CD14-positive monocyte (primary cell): ENCODE results near the gene SERPINA1. TPM values are rescaled to one million over a fixed set of nuclear protein-coding genes. Genes with fewer than 3 reads are reported as not detected.

ENCODE experiments used
- DNase-seq, 3 donors: peaks; one replicate each; pipeline ENCODE4 v3.0.0-alpha.2; 2011 to 2022
- H2AFZ ChIP-seq: 2 replicates; pipeline ENCODE4 v1.6.0; 2012; ENCODE audit warnings: mild to moderate bottlenecking, low read depth, low read length, inconsistent platforms; ENCODE audit not compliant: insufficient read depth, poor library complexity, severe bottlenecking
- H3K27ac ChIP-seq, 2 donors: 1 replicate in 1 of 2; 2 replicates in 1 of 2; pipeline ENCODE4 v1.5.1; 2012 to 2013; ENCODE audit warnings: low read length in 2 of 2, control low read depth in 1 of 2, inconsistent platforms in 1 of 2, low read depth in 1 of 2, mild to moderate bottlenecking in 1 of 2
- H3K27me3 ChIP-seq, 2 donors: one replicate each; pipeline versions ENCODE4 v1.6.0 to v1.6.1; 2011 to 2013; ENCODE audit warnings: low read length in 2 of 2; ENCODE audit not compliant: control insufficient read depth in 2 of 2, insufficient read depth in 2 of 2
- H3K36me3 ChIP-seq, 2 donors: replicated peaks in 1 of 2; 1 replicate in 1 of 2; 2 replicates in 1 of 2; pipeline versions ENCODE4 v1.5.1 to v1.6.1; 2012 to 2013; ENCODE audit warnings: low read length in 2 of 2, control low read depth in 1 of 2, inconsistent platforms in 1 of 2, mild to moderate bottlenecking in 1 of 2; ENCODE audit not compliant: insufficient read depth in 2 of 2, control insufficient read depth in 1 of 2
- H3K4me1 ChIP-seq, 2 donors: 1 replicate in 1 of 2; 2 replicates in 1 of 2; pipeline versions ENCODE4 v1.5.1 to v1.6.1; 2012 to 2013; ENCODE audit warnings: low read length in 2 of 2, control low read depth in 1 of 2, inconsistent platforms in 1 of 2, mild to moderate bottlenecking in 1 of 2, moderate library complexity in 1 of 2; ENCODE audit not compliant: insufficient read depth in 2 of 2, control insufficient read depth in 1 of 2
- H3K4me2 ChIP-seq: replicated peaks from 2 replicates; pipeline ENCODE3; 2012; ENCODE audit warnings: low read length, moderate library complexity, mild to moderate bottlenecking; ENCODE audit not compliant: poor library complexity, severe bottlenecking; ENCODE audit errors: extremely low read depth
- H3K4me3 ChIP-seq, 3 experiments: fragments of 200-600 bp in 1 of 3; sonication (generic) in 1 of 3; replicated peaks in 1 of 3; 1 replicate in 2 of 3; 2 replicates in 1 of 3; pipeline ENCODE4 v1.5.1; 2011 to 2013; ENCODE audit warnings: low read length in 3 of 3, mild to moderate bottlenecking in 3 of 3, control low read depth in 2 of 3, low read depth in 2 of 3, inconsistent platforms in 1 of 3, moderate library complexity in 1 of 3
- H3K79me2 ChIP-seq: 2 replicates; pipeline ENCODE4 v1.6.0; 2012; ENCODE audit warnings: mild to moderate bottlenecking, control low read depth, inconsistent platforms, low read length, moderate library complexity; ENCODE audit not compliant: insufficient read depth
- H3K9ac ChIP-seq: 2 replicates; pipeline ENCODE4 v1.6.0; 2017; ENCODE audit warnings: low read length, mild to moderate bottlenecking; ENCODE audit not compliant: insufficient read depth, poor library complexity, severe bottlenecking
- H3K9me3 ChIP-seq, 2 donors: replicated peaks in 1 of 2; 1 replicate in 1 of 2; 2 replicates in 1 of 2; pipeline versions ENCODE4 v1.5.1 to v1.6.1; 2012 to 2013; ENCODE audit warnings: low read length in 2 of 2, control low read depth in 1 of 2; ENCODE audit not compliant: control insufficient read depth in 1 of 2, insufficient read depth in 1 of 2
- H4K20me1 ChIP-seq: 2 replicates; pipeline ENCODE4 v1.6.0; 2012; ENCODE audit warnings: mild to moderate bottlenecking, low read length, control low read depth, moderate library complexity; ENCODE audit not compliant: insufficient read depth
- H3K27ac Mint-ChIP-seq, 7 donors: one replicate each; pipeline ENCODE4 v1.8.0; 2020; ENCODE audit warnings: mild to moderate bottlenecking in 7 of 7, mixed read lengths in 7 of 7, moderate library complexity in 6 of 7, inconsistent platforms in 2 of 7
- H3K27me3 Mint-ChIP-seq, 3 donors: one replicate each; pipeline ENCODE4 v1.8.0; 2021 to 2022; ENCODE audit warnings: low read depth in 3 of 3, mild to moderate bottlenecking in 3 of 3, mixed read lengths in 3 of 3, moderate library complexity in 3 of 3, inconsistent platforms in 1 of 3
- H3K36me3 Mint-ChIP-seq, 2 donors: one replicate each; pipeline ENCODE4 v1.8.0; 2020; ENCODE audit warnings: mixed read lengths in 2 of 2, inconsistent platforms in 1 of 2, mild to moderate bottlenecking in 1 of 2
- H3K4me1 Mint-ChIP-seq: one replicate; pipeline ENCODE4 v1.8.0; 2020; ENCODE audit warnings: mild to moderate bottlenecking, mixed read lengths
- H3K4me3 Mint-ChIP-seq, 2 donors: one replicate each; pipeline ENCODE4 v1.8.0; 2020; ENCODE audit warnings: mild to moderate bottlenecking in 2 of 2, mixed read lengths in 2 of 2, moderate library complexity in 1 of 2
- H3K9me3 Mint-ChIP-seq, 7 donors: one replicate each; pipeline ENCODE4 v1.8.0; 2020 to 2022; ENCODE audit warnings: mixed read lengths in 7 of 7, mild to moderate bottlenecking in 6 of 7, moderate library complexity in 6 of 7, inconsistent platforms in 2 of 7
- WGBS: methylation state at CpG from one replicate; pipeline ENCODE4 v1.1.5; 2013; ENCODE audit warnings: missing lambda C conversion rate; ENCODE audit not compliant: insufficient coverage; 5-methylcytosine and 5-hydroxymethylcytosine counted together
- intact Hi-C, 2 donors: fragments of 100-400 bp; cut with micrococcal nuclease; formaldehyde crosslinking; loops; one replicate each; pipeline versions ENCODE4 v1.15.0 to v1.15.1; 2023
- polyA plus RNA-seq, 3 donors: library from polyadenylated mRNA; depleted of rRNA in 1 of 3; unstranded in 2 of 3; stranded (reverse) in 1 of 3; fragments of 300-500 nt in 2 of 3; fragments of >200 nt in 1 of 3; fragmentation: Illumina TruSeq in 2 of 3; gene quantifications; 1 replicate in 2 of 3; 2 replicates in 1 of 3; pipeline ENCODE4 v1.2.3, GENCODE V29; 2012 to 2021
- TF ChIP-seq, protein P1 (sequence below): fragments of 200-600 bp; IDR thresholded peaks from one replicate; pipeline ENCODE4 v1.8.0; 2022; ENCODE audit warnings: antibody characterized with exemption, mild to moderate bottlenecking

The SERPINA1 gene
- polyA plus RNA-seq, 3 donors, result 1,278 to 2,075 (median 2,042) TPM

DNA sequence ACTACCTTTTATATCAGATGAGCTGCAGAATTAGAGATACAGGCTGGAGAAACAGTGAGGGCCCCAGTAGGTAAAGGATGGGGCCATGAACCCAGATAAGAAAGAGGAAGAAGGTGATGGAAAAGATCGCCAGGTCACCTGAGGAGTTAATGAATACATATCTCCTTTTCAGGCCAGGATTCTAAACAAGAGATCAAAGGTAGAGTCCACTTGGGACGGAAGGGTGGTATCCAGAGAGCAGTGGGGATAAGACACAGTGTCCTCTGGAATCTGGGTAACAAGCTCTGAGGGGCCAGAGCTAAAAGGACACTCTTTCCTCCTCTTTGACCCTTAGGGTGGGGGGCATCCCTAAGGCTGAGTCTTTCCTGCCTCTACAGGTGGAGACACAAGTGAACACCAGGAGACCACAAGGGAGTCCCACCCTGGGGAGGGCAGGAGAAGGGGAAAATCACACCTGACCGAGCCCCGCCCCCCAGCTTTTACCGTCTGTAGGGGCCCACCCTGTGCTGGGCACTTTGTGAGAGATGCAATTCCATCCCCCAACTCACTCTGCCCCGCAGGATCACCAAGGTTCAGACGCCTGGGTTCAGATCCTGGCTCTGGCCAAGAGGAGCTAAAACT is 27.3 kb downstream of the SERPINA1 start:
- Histone ChIP-seq H2AFZ (no peak overlapping the region), H3K4me1 (no peaks in the 10 kb centered on the region), H3K36me3 (no peaks in the 10 kb centered on the region), H3K9ac (no peak overlapping the region), H3K27ac (no peak overlapping the region), H3K79me2 (no peaks in the 10 kb centered on the region), H3K27me3 (peaks cover 4 to 6% of the 10 kb centered on the region in 2 donors), H3K4me2 (no peak overlapping the region), H4K20me1 (no peaks in the 10 kb centered on the region), H3K9me3 (no peaks in the 10 kb centered on the region), H3K4me3 (no peak overlapping the region)
- DNase-seq, result no peak
- H3K36me3 Mint-ChIP-seq, result no peaks in the 10 kb centered on the region
- 80% methylated on average over 2 of the region's 7 CpGs for WGBS
- peaks cover 3 to 13% (median 8%) of the 10 kb centered on the region in 3 donors for H3K27me3 Mint-ChIP-seq
- H3K9me3 Mint-ChIP-seq, result peaks cover 0 to 4% (median 0%) of the 10 kb centered on the region in 7 donors
- H3K4me3 Mint-ChIP-seq, result no peak overlapping the region
- peaks cover 4% of the 10 kb centered on the region for H3K4me1 Mint-ChIP-seq
- TF ChIP-seq, protein P1, sequence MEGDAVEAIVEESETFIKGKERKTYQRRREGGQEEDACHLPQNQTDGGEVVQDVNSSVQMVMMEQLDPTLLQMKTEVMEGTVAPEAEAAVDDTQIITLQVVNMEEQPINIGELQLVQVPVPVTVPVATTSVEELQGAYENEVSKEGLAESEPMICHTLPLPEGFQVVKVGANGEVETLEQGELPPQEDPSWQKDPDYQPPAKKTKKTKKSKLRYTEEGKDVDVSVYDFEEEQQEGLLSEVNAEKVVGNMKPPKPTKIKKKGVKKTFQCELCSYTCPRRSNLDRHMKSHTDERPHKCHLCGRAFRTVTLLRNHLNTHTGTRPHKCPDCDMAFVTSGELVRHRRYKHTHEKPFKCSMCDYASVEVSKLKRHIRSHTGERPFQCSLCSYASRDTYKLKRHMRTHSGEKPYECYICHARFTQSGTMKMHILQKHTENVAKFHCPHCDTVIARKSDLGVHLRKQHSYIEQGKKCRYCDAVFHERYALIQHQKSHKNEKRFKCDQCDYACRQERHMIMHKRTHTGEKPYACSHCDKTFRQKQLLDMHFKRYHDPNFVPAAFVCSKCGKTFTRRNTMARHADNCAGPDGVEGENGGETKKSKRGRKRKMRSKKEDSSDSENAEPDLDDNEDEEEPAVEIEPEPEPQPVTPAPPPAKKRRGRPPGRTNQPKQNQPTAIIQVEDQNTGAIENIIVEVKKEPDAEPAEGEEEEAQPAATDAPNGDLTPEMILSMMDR, result no peak
- no peak overlapping the region for H3K27ac Mint-ChIP-seq
- intact Hi-C loops, result no loop called here

DNA sequence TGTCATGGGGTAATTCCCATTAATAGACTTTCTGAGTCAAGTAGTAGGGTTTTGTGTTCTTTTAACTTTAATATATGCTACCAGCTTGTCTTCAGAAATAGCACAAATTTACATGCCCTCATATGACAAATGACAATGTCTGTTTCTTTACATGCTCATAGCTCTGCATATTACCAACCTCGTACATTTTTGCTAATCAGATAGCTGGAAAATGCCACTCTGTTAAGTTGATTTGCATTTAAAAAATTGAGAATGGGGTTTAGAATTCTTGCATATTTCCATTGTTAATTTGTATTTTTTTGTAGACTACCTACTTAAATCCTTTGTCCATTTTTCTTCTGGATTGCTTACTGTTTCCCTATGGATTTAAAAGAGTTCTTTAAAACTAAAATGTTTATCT is 31.2 kb downstream of the SERPINA1 start:
- peaks cover 16 to 20% of the 10 kb centered on the region in 2 donors for H3K27me3 ChIP-seq
- no peak overlapping the region for H3K9ac ChIP-seq
- peaks cover 0 to 2% of the 10 kb centered on the region in 2 donors for H3K4me1 ChIP-seq
- no peaks in the 10 kb centered on the region for H3K9me3 ChIP-seq
- H3K4me2 ChIP-seq, result no peak overlapping the region
- H3K27ac ChIP-seq, result no peak overlapping the region
- TF ChIP-seq, protein P1, result no peak
- no peak for DNase-seq
- no peaks in the 10 kb centered on the region for H3K79me2 ChIP-seq
- Mint-ChIP-seq H3K27me3 (peaks cover 15 to 23% (median 17%) of the 10 kb centered on the region in 3 donors), H3K4me3 (no peak overlapping the region), H3K27ac (no peak overlapping the region), H3K36me3 (no peaks in the 10 kb centered on the region), H3K4me1 (peaks cover 8% of the 10 kb centered on the region), H3K9me3 (peaks cover 0 to 4% (median 0%) of the 10 kb centered on the region in 7 donors)
- H4K20me1 ChIP-seq, result no peaks in the 10 kb centered on the region
- intact Hi-C loops, result loop anchor here (5.0 kb wide), 2 partner anchors 60 to 130 kb away; no protein-coding TSS in a partner anchor
- H2AFZ ChIP-seq, result no peak overlapping the region
- H3K36me3 ChIP-seq, result no peaks in the 10 kb centered on the region
- WGBS, result no CpG with 5 or more reads among the region's 1 CpG
- H3K4me3 ChIP-seq, result no peak overlapping the region
